ENCODE data around the gene PSMG1. TPM values are rescaled to one million over a fixed set of nuclear protein-coding genes. Genes with fewer than 3 reads are reported as not detected.

PSMG1 gene
- total RNA-seq, 2 donors from 2014 or later = 41.2 to 78.1 TPM

DNA sequence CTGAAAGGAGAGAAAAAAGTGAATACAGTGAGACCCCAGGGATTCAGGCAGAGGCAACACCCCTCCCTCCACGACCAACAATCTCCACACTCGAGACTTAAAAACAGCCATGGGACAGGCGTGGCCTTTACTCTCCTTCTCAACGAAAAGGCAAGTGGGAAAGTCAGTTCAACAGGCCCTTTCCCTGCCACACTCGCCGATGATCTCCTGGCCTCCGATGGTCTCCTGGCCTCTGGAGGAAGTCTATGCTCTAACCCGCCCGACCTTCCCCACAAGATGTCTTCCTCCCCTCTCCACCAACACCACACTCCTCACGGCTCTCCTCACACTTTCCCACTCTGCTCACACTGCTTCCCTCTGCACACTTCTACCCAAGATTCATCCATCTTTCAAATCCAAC is 7.6 kb downstream of the PSMG1 start:
- no peak for DNase-seq
- intact Hi-C loops (cut with DNase I) = no loop called here
- Histone ChIP-seq H3K36me3 (no peaks in the 10 kb centered on the region), H3K9me3 (no peaks in the 10 kb centered on the region), H3K9ac (ENCODE audit: low read depth in 2 of 2, low read length in 2 of 2) (no peak overlapping the region), H3K27me3 (no peaks in the 10 kb centered on the region), H3K4me1 (no peaks in the 10 kb centered on the region), H3K27ac (no peak overlapping the region), H3K4me3 (no peak overlapping the region)
- TF ChIP-seq, protein P1, sequence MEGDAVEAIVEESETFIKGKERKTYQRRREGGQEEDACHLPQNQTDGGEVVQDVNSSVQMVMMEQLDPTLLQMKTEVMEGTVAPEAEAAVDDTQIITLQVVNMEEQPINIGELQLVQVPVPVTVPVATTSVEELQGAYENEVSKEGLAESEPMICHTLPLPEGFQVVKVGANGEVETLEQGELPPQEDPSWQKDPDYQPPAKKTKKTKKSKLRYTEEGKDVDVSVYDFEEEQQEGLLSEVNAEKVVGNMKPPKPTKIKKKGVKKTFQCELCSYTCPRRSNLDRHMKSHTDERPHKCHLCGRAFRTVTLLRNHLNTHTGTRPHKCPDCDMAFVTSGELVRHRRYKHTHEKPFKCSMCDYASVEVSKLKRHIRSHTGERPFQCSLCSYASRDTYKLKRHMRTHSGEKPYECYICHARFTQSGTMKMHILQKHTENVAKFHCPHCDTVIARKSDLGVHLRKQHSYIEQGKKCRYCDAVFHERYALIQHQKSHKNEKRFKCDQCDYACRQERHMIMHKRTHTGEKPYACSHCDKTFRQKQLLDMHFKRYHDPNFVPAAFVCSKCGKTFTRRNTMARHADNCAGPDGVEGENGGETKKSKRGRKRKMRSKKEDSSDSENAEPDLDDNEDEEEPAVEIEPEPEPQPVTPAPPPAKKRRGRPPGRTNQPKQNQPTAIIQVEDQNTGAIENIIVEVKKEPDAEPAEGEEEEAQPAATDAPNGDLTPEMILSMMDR (IDR thresholded peaks at IDR 0.05) = no peak

DNA sequence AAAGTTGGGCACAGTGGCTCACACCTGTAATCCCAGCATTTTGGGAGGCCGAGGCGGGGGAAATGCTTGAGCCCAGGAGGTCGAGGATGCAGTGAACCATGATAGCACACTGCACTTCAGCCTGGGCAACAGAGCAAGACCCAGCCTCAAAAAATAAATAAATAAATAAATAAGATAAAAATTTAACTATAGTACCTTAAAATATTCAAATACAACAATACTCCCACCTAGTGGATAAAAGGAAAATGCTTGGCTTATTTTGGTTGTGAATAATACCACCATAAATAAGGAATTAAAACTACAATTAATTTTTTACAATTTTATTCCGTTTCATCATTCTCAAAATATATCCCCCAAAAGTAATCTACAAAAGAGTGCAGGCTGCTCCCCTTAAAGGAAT is 8.1 kb downstream of the PSMG1 start:
- no peaks in the 10 kb centered on the region for H3K36me3 ChIP-seq
- no peak for DNase-seq

DNA sequence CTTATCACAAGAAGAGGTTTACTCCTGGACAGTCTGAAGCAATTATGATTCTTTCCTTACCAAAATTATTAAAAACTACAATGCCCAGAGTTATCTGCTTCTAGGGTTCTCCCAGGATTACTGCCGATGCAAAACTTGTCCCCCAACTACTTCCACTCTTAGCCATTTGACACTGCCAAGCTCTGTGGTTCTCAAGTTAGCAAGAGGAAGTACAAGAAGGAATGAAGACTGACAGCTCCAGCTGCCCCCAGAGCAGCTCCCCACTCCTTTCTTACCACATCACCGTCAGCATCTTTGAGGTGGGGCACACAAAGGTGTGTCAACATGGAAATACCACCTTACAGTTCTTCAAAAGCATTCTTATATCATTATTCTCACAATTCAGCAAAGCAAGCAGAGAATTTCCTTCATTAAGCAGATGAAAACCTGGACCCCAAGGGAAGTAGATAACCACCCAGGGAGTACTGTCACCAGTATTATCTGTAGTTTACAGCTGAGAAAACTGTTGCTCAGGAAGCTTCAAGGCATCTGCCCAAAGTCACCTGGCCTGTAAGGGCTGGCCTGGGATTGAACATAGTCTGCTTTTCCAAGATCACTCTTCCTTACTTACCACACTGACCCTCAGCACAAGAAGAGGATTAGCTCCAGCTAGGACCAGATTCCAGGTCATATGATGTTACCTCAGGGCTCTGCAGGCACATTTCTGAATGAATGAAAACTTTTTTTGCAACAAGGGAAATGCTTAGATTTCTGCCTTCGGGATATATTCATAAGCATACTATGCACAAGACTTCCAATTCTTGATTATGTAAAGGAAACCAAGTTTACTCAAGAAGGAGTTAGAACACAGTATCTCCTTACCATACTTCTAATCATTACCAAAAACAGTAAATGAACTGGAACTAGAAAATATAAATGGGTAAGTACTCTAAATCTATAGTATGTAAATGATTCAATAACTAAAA is 9.3 kb downstream of the PSMG1 start:
- Histone ChIP-seq H3K27ac (no peak overlapping the region), H3K36me3 (no peaks in the 10 kb centered on the region), H3K27me3 (no peaks in the 10 kb centered on the region), H3K4me3 (no peak overlapping the region), H3K9me3 (no peaks in the 10 kb centered on the region), H3K4me1 (no peaks in the 10 kb centered on the region), H3K9ac (ENCODE audit: low read depth in 2 of 2, low read length in 2 of 2) (no peak overlapping the region)
- intact Hi-C loops (cut with DNase I) = no loop called here
- TF ChIP-seq, protein P1 (IDR thresholded peaks at IDR 0.05) = no peak
- DNase-seq = no peak

More for the DNA sequence above, 8.1 kb downstream of the PSMG1 start:
- H3K27ac ChIP-seq = no peak overlapping the region
- no peaks in the 10 kb centered on the region for H3K27me3 ChIP-seq
- TF ChIP-seq, protein P1 (IDR thresholded peaks at IDR 0.05) = peak; percentile 17
- H3K9ac ChIP-seq (ENCODE audit: low read depth in 2 of 2, low read length in 2 of 2) = no peak overlapping the region
- no peaks in the 10 kb centered on the region for H3K4me1 ChIP-seq
- H3K4me3 ChIP-seq = no peak overlapping the region
- H3K9me3 ChIP-seq = no peaks in the 10 kb centered on the region
- intact Hi-C loops (cut with DNase I) = no loop called here

DNA sequence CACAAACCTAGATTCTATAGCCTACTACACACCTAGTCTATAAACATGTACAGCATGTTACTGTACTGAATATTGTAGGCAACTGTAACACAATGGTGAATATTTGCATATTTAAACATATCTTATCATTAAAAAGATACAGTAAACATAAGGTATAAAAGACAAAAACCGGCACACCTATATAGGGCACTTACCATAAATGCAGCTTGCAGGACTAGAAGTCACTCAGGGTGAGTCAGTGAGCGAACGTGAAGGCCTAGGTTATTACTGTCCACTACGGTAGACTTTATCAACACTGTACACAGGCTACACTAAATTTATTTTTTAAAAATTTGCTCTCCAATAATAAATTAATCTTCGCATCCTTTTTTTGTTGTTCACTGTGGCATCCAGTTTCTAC is 13.3 kb downstream of the PSMG1 start:
- intact Hi-C loops (cut with DNase I) = no loop called here
- Histone ChIP-seq H3K4me3 (no peak overlapping the region), H3K36me3 (no peaks in the 10 kb centered on the region), H3K27me3 (no peaks in the 10 kb centered on the region), H3K9me3 (no peaks in the 10 kb centered on the region), H3K27ac (no peak overlapping the region), H3K9ac (ENCODE audit: low read depth in 2 of 2, low read length in 2 of 2) (no peak overlapping the region), H3K4me1 (no peaks in the 10 kb centered on the region)
- TF ChIP-seq, protein P1 (IDR thresholded peaks at IDR 0.05) = no peak
- DNase-seq = no peak

DNA sequence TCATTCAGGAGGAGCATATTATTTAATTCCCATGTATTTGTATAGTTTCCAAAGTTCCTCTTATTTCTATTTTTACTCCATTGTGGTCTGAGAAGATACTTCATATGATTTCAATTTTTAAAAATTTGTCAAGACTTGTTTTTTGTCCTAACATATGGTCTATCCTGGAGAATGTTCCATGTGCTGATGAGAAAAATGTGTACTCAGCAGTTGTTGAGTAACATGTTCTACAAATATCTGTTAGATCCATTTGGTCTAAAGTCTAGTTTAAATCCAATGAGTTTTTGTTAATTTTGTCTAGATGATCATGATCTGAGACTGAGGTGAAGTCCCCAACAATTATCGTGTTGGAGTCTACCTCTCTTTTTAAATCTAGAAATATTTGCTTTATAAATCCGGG is 14.5 kb downstream of the PSMG1 start:
- H3K9me3 ChIP-seq = no peaks in the 10 kb centered on the region
- H3K4me1 ChIP-seq = no peaks in the 10 kb centered on the region
- intact Hi-C loops (cut with DNase I) = no loop called here
- no peak overlapping the region for H3K4me3 ChIP-seq
- H3K9ac ChIP-seq (ENCODE audit: low read depth in 2 of 2, low read length in 2 of 2) = no peak overlapping the region
- no peak for DNase-seq
- H3K36me3 ChIP-seq = no peaks in the 10 kb centered on the region
- TF ChIP-seq, protein P1 (IDR thresholded peaks at IDR 0.05) = no peak
- H3K27me3 ChIP-seq = no peaks in the 10 kb centered on the region
- H3K27ac ChIP-seq = no peak overlapping the region

Data from colonic mucosa (tissue), 4 donors.